HAP-1 (cell line): ENCODE results near the gene RUNX1.

Experiments
- DNase-seq, 2 experiments: peaks; one replicate each; pipeline ENCODE4 v3.0.0-alpha.2; 2016 to 2020; ENCODE audit warnings: low spot score in 2 of 2
- H3K27me3 ChIP-seq: fragments of 250-450 bp; sonication (Bioruptor Pico); 2 replicates; pipeline ENCODE4 v1.5.1; 2020; ENCODE audit warnings: low read depth, mild to moderate bottlenecking, moderate library complexity
- H3K36me3 ChIP-seq: fragments of 250-450 bp; sonication (Bioruptor Pico); replicated peaks from 2 replicates; pipeline ENCODE4 v1.5.1; 2020; ENCODE audit warnings: mild to moderate bottlenecking
- H3K4me1 ChIP-seq: fragments of 250-450 bp; sonication (Bioruptor Pico); 2 replicates; pipeline ENCODE4 v1.5.1; 2020; ENCODE audit warnings: mild to moderate bottlenecking
- H3K4me3 ChIP-seq: fragments of 250-450 bp; sonication (Bioruptor Pico); 2 replicates; pipeline ENCODE4 v1.5.1; 2020; ENCODE audit warnings: mild to moderate bottlenecking, moderate library complexity
- H3K9me3 ChIP-seq: fragments of 250-450 bp; sonication (Bioruptor Pico); 2 replicates; pipeline ENCODE4 v1.5.1; 2020; ENCODE audit warnings: mild to moderate bottlenecking, moderate library complexity
- in situ Hi-C: fragments of 300-500 bp; cut with MboI; formaldehyde crosslinking; loops from 3 replicates; pipeline ENCODE4 v1.14.3; 2020; ENCODE audit warnings: low sequenced_read_pairs, inconsistent platforms, mixed read lengths

The RUNX1 gene

GRCh38 chr21:34935452-34935851 is 113.7 kb downstream of the RUNX1 start:
- in situ Hi-C loops = no loop called here
- Histone ChIP-seq H3K36me3 (no peaks in the 10 kb centered on the region), H3K9me3 (no peaks in the 10 kb centered on the region), H3K27me3 (peaks cover 8% of the 10 kb centered on the region), H3K4me3 (no peak overlapping the region), H3K4me1 (no peaks in the 10 kb centered on the region)
- DNase-seq = no peak

GRCh38 chr21:34934350-34934749 is 114.8 kb downstream of the RUNX1 start:
- Histone ChIP-seq H3K4me3 (no peak overlapping the region), H3K27me3 (peaks cover 8% of the 10 kb centered on the region), H3K9me3 (no peaks in the 10 kb centered on the region), H3K36me3 (no peaks in the 10 kb centered on the region), H3K4me1 (no peaks in the 10 kb centered on the region)
- DNase-seq = no peak
- in situ Hi-C loops = no loop called here

- peaks cover 8% of the 10 kb centered on the region for H3K27me3 ChIP-seq
- H3K36me3 ChIP-seq = no peaks in the 10 kb centered on the region
- in situ Hi-C loops = no loop called here
- no peaks in the 10 kb centered on the region for H3K4me1 ChIP-seq
- no peak overlapping the region for H3K4me3 ChIP-seq
- no peaks in the 10 kb centered on the region for H3K9me3 ChIP-seq
- no peak for DNase-seq
These were observed 115.3 kb downstream of the RUNX1 start for GRCh38 chr21:34933609-34934335.

GRCh38 chr21:34932233-34932632 is 116.9 kb downstream of the RUNX1 start:
- H3K36me3 ChIP-seq = no peaks in the 10 kb centered on the region
- DNase-seq = no peak
- H3K27me3 ChIP-seq = no peaks in the 10 kb centered on the region
- H3K4me1 ChIP-seq = no peaks in the 10 kb centered on the region
- H3K4me3 ChIP-seq = no peak overlapping the region
- no peaks in the 10 kb centered on the region for H3K9me3 ChIP-seq
- in situ Hi-C loops = no loop called here

- in situ Hi-C loops = no loop called here
- no peaks in the 10 kb centered on the region for H3K9me3 ChIP-seq
- DNase-seq = no peak
- H3K36me3 ChIP-seq = no peaks in the 10 kb centered on the region
- H3K4me3 ChIP-seq = no peak overlapping the region
- H3K27me3 ChIP-seq = no peaks in the 10 kb centered on the region
- no peaks in the 10 kb centered on the region for H3K4me1 ChIP-seq
These were observed 118.1 kb downstream of the RUNX1 start for GRCh38 chr21:34930971-34931370.

- H3K27me3 ChIP-seq = no peaks in the 10 kb centered on the region
- no peaks in the 10 kb centered on the region for H3K9me3 ChIP-seq
- no peak overlapping the region for H3K4me3 ChIP-seq
- DNase-seq = no peak
- in situ Hi-C loops = no loop called here
- H3K4me1 ChIP-seq = no peaks in the 10 kb centered on the region
- no peaks in the 10 kb centered on the region for H3K36me3 ChIP-seq
These were observed 120.5 kb downstream of the RUNX1 start for GRCh38 chr21:34928637-34929036.

GRCh38 chr21:34927992-34928391 is 121.1 kb downstream of the RUNX1 start:
- in situ Hi-C loops = no loop called here
- H3K36me3 ChIP-seq = no peaks in the 10 kb centered on the region
- H3K27me3 ChIP-seq = no peaks in the 10 kb centered on the region
- no peak overlapping the region for H3K4me3 ChIP-seq
- no peak for DNase-seq
- no peaks in the 10 kb centered on the region for H3K9me3 ChIP-seq
- no peaks in the 10 kb centered on the region for H3K4me1 ChIP-seq

GRCh38 chr21:34926803-34927467 is 122.2 kb downstream of the RUNX1 start:
- Histone ChIP-seq H3K9me3 (no peaks in the 10 kb centered on the region), H3K36me3 (no peaks in the 10 kb centered on the region), H3K4me1 (no peaks in the 10 kb centered on the region), H3K4me3 (no peak overlapping the region), H3K27me3 (no peaks in the 10 kb centered on the region)
- in situ Hi-C loops = no loop called here
- DNase-seq = no peak

- H3K4me1 ChIP-seq = no peaks in the 10 kb centered on the region
- no peak overlapping the region for H3K4me3 ChIP-seq
- no peaks in the 10 kb centered on the region for H3K9me3 ChIP-seq
- no peaks in the 10 kb centered on the region for H3K27me3 ChIP-seq
- no peak for DNase-seq
- H3K36me3 ChIP-seq = no peaks in the 10 kb centered on the region
- in situ Hi-C loops = no loop called here
These were observed 123.5 kb downstream of the RUNX1 start for GRCh38 chr21:34925597-34925996.

GRCh38 chr21:34924771-34925419 is 124.2 kb downstream of the RUNX1 start:
- no peak for DNase-seq
- no peaks in the 10 kb centered on the region for H3K4me1 ChIP-seq
- in situ Hi-C loops = no loop called here
- H3K27me3 ChIP-seq = no peaks in the 10 kb centered on the region
- H3K4me3 ChIP-seq = no peak overlapping the region
- no peaks in the 10 kb centered on the region for H3K9me3 ChIP-seq
- H3K36me3 ChIP-seq = no peaks in the 10 kb centered on the region

- Histone ChIP-seq H3K4me3 (no peak overlapping the region), H3K9me3 (no peaks in the 10 kb centered on the region), H3K27me3 (no peaks in the 10 kb centered on the region), H3K4me1 (no peaks in the 10 kb centered on the region), H3K36me3 (no peaks in the 10 kb centered on the region)
- in situ Hi-C loops = no loop called here
- no peak for DNase-seq
These were observed 124.9 kb downstream of the RUNX1 start for GRCh38 chr21:34924194-34924593.

GRCh38 chr21:34923626-34924025 is 125.5 kb downstream of the RUNX1 start:
- Histone ChIP-seq H3K4me1 (no peaks in the 10 kb centered on the region), H3K36me3 (no peaks in the 10 kb centered on the region), H3K27me3 (no peaks in the 10 kb centered on the region), H3K9me3 (no peaks in the 10 kb centered on the region), H3K4me3 (no peak overlapping the region)
- no peak for DNase-seq
- in situ Hi-C loops = no loop called here

- Histone ChIP-seq H3K4me1 (no peaks in the 10 kb centered on the region), H3K27me3 (no peaks in the 10 kb centered on the region), H3K4me3 (no peak overlapping the region), H3K9me3 (no peaks in the 10 kb centered on the region), H3K36me3 (no peaks in the 10 kb centered on the region)
- in situ Hi-C loops = no loop called here
- no peak for DNase-seq
These were observed 125.9 kb downstream of the RUNX1 start for GRCh38 chr21:34923202-34923601.

- no peaks in the 10 kb centered on the region for H3K9me3 ChIP-seq
- no peaks in the 10 kb centered on the region for H3K36me3 ChIP-seq
- H3K4me3 ChIP-seq = no peak overlapping the region
- no peaks in the 10 kb centered on the region for H3K4me1 ChIP-seq
- in situ Hi-C loops = no loop called here
- H3K27me3 ChIP-seq = no peaks in the 10 kb centered on the region
- DNase-seq = no peak
These were observed 126.6 kb downstream of the RUNX1 start for GRCh38 chr21:34922479-34922878.
